A204.1 (cell line): Measurements from ENCODE around the gene SIDT2.

Experiments used
- FAIRE-seq: peaks from 2 replicates; lab custom pipeline; 2012; peaks lifted over from hg19 to GRCh38; lab: Jason Lieb, UNC

The SIDT2 gene

DNA sequence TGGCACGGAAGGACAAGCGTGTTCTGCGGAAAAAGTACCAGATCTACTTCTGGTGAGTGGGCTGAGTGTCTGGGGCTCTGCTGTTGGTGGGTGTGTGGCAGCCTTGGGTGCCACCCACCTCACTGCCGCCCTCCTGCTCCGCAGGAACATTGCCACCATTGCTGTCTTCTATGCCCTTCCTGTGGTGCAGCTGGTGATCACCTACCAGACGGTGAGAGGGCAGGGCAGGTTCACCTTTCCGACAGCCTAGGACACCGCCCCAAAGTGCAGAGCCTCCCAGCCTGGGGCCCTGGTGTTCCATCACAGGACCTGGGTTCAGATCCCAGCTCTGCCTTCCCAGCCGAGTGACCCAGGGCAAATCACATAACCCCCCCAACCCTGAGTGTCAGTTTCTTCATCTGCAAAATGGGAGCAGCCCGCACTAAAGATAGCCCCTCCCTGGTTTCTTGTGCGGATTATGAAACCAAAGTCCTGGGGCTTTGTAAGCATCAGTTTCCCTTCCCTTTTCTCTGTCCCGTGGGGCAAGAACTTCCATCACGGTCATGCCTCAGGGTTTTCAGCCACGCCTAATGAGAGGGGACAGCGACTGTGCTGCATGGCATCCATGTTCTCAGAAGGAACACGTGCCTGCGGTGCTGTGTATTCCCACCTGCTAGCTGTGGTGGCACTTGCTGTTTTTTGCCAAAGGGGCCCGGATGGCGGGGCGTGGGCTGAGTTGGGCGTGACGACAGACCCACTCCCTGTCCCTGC is 10.8 kb downstream of the SIDT2 start:
- FAIRE-seq = no peak

DNA sequence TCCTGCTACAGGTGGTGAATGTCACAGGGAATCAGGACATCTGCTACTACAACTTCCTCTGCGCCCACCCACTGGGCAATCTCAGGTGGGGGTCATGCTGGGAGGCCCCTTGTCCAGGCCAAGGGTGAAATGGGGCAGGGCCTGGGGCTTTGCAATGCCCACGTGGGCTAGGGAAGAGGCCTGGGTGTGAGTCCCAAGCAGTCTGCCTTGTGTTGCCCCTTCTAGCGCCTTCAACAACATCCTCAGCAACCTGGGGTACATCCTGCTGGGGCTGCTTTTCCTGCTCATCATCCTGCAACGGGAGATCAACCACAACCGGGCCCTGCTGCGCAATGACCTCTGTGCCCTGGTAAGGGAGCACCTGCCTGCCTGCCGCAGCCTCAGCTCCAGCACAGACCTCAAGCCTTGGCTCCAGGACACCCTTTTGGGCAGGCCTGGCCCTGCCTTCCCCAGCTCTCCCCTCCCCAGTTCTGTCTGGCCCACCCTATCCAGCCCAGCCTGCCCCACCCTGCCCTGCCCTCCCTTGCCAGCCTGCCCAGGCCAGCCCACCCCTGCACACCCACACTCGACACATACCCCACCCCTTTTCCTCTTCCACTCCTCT is 11.5 kb downstream of the SIDT2 start:
- no peak for FAIRE-seq

DNA sequence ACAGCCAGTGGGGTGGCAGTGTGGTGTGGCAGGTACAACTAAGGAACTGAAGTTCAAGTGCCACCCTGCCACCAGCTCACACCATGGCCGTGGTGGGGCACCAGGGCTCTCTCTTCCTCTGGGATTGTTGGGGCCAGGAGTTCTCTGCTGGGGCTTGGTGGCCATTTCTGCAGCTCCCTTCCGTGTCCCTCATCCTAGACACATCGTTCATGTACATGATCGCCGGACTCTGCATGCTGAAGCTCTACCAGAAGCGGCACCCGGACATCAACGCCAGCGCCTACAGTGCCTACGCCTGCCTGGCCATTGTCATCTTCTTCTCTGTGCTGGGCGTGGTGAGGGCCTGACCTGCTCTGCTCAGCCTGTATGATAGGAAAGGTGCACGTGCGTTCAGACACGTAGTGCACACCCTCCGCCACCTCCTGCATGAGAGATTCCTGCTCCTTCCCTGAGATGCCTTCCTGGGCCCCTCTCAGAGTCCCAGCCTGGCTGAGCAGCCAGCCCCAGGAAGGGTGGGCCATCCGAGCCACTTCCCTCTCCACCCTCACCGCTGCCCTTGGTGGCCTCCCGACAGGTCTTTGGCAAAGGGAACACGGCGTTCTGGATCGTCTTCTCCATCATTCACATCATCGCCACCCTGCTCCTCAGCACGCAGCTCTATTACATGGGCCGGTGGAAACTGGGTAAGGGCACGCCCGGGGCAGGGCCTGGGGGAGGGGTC is 13.3 kb downstream of the SIDT2 start:
- no peak for FAIRE-seq

DNA sequence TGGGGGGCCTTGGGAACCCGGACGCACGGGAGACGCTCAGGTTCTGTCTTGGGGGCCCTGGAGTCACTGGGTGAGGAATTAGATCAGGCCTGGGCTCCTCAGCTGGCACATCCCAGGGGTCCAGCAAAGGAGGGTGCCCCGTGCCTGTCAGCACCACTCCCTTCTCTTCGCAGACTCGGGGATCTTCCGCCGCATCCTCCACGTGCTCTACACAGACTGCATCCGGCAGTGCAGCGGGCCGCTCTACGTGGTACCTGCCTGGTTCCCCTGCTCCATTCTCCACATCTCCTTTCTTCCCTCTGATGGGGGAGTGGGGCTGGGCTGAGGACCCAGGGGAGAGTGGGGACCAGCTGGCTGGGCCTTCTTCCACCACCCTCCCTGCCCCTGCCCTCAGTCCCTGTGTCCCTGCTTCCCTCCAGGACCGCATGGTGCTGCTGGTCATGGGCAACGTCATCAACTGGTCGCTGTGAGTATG is 13.9 kb downstream of the SIDT2 start:
- no peak for FAIRE-seq

DNA sequence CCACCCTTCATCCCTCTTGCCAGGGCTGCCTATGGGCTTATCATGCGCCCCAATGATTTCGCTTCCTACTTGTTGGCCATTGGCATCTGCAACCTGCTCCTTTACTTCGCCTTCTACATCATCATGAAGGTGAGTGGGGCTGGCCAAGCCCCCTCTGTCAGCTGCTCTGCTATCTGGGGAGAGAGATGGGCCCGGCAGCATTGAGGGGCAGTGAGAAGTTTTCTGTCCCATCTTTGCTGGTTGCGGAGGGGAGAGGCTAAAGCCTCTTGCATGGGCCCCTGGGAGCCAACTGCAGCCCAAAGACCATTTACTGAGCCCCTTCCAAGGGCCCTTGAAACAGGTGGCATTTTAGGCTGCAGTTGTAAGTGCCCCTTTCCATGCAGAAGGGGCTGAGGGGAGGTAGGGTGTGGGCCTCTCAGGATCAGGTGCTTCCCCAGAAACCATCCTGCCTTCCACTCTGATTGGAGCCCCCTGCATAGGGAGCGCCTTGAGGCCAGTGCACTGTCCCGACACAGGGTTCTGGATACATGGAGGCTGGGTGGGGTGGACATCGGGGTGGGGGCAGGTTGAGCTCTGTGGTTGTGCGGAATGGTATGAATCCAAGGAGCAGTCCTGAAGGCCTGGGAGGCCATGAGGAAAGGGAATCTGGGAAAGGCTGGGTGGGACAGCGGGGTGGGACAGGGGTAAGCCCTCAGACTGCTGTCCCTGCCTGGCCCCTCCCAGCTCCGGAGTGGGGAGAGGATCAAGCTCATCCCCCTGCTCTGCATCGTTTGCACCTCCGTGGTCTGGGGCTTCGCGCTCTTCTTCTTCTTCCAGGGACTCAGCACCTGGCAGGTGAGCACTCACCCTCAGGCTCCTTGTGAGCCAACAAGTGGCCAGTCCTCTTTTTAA is 14.8 kb downstream of the SIDT2 start:
- no peak for FAIRE-seq

DNA sequence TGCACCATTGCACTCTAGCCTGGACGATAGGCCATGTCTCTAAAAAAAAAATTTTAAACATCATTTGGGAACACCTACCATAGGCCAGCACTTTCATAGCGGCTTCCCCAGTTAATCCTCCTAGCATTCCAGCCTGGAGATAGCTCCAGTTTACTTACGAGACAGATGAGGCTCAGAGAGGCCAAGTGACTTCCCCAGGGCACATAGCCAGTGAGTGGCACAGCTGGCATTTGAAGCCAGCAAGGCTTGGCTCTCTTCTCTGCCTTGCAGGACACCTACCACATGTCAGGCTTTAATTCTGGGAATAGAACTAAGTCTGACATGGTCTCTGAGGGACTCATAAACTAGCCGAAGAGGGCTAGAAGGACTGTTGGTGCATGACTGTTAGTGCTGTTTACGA is 15.7 kb downstream of the SIDT2 start:
- FAIRE-seq = no peak

DNA sequence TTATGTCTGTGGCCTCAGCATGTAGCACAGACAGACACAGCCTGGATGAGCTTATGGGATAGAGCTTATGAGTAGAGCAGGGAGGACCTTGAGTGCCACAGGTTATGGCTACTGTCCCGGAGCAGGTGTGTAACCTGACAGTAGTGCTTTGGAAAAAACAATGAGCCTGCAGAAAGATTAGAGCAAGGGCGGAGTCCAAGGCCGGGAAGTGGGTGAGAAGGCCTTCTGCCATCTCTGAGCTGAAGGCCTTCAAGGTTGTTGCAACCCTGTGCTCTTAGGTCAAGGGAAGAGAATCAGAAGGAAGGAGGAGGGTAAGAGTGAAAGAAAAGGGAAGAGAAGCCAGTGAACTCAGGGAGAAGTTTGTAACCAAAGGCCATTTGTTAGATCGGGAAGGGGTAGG is 16.7 kb downstream of the SIDT2 start:
- no peak for FAIRE-seq

DNA sequence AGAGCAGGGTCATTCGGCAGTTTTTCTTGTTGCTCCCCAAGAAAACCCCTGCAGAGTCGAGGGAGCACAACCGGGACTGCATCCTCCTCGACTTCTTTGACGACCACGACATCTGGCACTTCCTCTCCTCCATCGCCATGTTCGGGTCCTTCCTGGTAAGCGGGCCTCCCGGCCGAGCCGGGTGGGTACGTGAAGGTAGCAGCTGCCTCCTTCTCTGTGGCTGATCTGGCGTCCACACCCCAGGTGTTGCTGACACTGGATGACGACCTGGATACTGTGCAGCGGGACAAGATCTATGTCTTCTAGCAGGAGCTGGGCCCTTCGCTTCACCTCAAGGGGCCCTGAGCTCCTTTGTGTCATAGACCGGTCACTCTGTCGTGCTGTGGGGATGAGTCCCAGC is 17.2 kb downstream of the SIDT2 start:
- no peak for FAIRE-seq

DNA sequence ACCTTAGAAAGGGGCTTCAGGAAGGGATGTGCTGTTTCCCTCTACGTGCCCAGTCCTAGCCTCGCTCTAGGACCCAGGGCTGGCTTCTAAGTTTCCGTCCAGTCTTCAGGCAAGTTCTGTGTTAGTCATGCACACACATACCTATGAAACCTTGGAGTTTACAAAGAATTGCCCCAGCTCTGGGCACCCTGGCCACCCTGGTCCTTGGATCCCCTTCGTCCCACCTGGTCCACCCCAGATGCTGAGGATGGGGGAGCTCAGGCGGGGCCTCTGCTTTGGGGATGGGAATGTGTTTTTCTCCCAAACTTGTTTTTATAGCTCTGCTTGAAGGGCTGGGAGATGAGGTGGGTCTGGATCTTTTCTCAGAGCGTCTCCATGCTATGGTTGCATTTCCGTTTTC is 18.5 kb downstream of the SIDT2 start:
- no peak for FAIRE-seq

DNA sequence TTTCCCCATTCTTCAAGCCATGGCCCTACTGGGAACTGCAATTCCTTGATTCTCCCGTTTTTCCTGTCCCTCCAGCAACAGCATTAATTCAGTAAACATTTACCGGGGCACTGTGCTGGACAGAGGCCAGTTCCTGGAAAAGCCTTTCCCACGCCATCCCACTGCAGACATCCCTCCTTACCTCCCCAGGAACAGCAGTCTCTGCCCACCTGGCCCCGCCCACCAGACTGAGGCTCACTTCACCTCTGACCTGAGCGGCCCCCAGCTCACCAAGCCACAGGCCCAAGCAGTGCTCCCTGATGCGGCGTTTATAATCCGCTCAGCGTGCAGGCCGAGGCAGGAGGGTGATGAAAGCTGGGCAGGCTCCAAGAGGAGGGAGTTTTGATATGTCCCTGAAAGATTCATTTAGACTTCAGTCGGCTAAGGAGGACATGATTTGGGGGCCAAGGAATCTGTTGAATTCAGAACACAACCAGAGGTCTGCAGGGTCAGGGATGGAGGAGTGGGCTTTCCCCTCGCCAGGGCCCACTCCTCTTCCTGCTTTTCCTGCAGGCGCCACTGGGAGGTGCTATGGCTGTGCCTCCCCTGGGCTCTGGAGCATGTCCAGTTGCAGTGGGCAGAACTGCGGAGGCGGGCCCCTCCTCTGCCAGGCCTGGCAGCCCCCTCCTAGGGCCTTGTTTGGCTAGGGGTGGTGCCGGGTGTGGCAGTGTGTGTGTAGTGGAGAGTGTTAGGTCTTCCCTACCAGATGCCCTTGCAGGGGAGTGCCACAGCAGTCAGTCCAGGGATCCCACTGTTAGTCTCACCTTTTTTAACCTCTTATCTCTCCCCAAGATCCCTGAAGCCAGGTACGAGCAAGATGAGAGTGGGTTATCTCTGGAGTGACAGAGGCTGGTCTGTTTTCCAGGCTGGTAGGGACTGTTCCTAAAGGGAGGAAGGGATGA is 19.2 kb downstream of the SIDT2 start:
- FAIRE-seq = no peak

DNA sequence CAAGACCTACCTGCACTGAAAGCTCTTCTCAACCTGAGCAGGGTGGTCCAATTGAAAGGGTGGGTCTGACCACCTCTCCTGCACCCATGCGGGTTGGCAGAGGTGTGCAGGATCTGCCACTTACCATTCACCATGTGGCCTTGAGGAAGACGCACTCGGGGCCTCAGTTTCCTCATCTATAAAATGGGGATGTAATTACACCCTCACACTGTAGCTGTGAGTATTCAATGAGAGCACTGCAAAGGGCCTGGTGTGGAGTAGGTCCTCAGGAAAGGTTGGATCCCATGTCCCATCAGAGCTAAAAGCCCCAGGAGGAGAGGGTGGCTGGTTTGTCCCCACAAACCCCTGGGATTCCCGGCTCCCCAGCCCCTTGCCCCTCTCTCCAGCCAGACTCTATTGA is 20.1 kb downstream of the SIDT2 start:
- FAIRE-seq = no peak

DNA sequence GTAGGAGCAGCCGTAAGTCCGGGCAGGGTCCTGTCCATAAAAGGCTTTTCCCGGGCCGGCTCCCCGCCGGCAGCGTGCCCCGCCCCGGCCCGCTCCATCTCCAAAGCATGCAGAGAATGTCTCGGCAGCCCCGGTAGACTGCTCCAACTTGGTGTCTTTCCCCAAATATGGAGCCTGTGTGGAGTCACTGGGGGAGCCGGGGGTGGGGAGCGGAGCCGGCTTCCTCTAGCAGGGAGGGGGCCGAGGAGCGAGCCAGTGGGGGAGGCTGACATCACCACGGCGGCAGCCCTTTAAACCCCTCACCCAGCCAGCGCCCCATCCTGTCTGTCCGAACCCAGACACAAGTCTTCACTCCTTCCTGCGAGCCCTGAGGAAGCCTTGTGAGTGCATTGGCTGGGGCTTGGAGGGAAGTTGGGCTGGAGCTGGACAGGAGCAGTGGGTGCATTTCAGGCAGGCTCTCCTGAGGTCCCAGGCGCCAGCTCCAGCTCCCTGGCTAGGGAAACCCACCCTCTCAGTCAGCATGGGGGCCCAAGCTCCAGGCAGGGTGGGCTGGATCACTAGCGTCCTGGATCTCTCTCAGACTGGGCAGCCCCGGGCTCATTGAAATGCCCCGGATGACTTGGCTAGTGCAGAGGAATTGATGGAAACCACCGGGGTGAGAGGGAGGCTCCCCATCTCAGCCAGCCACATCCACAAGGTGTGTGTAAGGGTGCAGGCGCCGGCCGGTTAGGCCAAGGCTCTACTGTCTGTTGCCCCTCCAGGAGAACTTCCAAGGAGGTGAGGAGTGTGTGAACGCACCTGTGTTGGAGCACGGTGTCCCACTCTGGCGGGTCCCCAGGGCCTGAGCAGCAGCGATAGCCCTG is 20.7 kb downstream of the SIDT2 start, which contains the start of gene TAGLN:
Gene TAGLN (plus strand): TSS at position 318 of the 863 bp plus-strand sequence. CDS start 3,644 bp downstream, outside the sequence.
- FAIRE-seq = no peak

DNA sequence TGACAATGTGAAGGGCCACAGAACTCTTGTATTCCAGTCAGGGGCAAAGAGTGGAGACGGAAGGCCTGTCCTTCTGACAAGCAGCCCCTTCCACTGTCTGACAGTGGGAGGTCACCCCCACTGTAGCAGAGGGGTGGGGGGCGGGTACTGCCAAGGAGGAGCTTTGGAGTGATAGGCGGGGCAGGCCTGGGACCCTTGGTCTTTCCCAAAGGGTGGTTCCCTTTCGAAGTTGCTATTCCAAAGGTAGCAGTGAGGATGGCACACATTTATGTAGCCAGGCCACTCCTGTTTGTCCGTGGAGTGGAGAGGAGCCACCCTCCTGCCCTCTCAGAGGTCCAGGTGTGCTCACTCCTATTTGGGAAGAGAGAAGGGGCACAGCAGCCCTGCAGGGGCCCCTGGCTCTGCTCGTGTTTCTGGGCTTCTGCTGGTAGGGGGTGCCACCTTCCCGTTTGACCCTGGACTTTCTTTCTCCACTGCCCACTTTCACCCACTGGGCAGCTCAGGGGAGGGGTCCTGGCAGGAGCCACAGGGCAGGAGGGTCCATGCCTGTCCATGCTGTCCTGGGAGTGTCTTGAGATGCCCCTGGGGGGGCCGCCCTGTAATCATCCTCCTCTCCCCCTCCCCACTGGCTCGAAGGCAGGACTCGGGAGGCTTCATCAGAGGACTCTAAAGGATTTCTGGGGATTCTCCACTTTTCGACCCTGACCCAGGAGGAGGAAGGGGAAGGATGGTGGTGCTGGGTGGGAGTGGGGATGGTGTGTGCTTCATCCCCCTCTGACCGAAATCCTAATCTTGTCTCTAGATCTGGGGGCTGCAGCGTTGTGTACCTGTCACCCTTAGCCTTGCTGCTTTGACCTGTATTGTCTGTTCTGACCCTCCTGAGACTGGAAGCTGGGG is 21.6 kb downstream of the SIDT2 start:
- no peak for FAIRE-seq

DNA sequence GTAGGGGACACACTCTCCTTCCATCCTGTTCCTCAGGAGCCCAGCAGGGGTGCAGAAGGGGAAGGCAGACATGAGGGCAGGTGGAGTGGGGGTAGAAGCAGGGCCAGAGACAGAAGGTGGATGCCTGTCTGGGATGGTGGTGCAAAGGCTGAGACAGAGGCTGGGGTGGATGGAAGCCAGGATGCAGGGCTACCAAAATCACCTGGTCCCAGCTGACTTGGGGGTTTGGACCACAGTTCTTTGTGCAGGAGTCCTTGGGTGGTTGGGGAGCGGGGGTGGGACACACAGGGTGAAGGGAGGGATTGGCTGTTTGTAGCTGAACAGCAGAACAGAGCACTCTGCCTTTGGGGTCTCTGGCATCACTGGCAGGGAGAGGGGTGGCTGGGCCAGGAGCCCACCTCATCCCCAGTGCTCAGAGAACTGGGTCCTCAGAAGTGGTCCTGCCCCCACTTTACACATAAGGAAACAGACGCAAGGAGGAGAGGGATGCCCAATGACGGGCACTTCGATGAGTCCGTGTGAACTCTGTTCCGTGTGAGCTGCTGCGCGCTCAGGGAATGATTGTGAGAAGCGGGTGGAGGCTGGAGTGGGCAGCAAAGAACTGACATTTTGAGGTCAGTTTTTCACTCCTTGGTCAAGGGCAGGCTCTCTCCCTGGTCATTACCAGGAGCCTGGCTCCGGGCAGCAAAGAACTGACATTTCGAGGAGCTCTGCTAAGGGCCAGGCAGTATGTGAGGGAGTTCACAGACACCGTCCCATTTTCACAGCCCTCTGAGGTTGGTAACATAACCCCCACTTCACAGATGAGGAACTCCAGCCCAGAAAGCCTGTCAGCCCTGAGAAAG is 22.5 kb downstream of the SIDT2 start:
- FAIRE-seq = no peak

DNA sequence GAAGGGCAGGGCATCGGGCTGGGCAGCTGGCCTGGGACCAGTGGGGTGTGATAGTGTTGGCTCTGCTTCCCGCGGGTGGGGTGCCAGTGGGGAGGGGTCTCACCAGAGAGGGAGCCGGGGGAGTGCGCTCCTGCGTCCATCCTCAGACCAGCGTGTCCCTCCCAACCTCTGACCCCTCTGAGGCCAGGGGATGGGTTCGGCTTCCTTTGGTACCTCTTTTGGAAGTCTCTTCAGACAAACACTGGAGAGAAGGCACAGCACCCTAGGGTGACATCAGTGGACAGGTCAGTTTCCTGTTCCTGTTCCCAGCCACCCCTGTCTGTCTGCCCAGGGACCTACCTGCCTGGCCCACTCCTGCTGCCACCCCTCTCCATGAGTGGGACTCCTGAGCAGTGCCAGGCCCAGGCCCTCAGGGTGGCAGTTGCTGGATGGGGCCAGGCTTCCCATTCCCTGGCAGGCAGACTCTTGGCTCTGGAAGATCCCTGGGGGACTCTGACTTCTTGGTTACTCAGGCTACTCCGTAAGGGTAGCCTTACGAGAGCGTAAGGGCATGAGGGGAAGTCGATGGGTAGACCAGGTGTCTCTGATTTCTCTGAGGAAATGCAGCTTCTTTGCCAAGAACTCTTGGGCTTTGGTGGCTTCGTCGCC is 23.2 kb downstream of the SIDT2 start:
- no peak for FAIRE-seq

DNA sequence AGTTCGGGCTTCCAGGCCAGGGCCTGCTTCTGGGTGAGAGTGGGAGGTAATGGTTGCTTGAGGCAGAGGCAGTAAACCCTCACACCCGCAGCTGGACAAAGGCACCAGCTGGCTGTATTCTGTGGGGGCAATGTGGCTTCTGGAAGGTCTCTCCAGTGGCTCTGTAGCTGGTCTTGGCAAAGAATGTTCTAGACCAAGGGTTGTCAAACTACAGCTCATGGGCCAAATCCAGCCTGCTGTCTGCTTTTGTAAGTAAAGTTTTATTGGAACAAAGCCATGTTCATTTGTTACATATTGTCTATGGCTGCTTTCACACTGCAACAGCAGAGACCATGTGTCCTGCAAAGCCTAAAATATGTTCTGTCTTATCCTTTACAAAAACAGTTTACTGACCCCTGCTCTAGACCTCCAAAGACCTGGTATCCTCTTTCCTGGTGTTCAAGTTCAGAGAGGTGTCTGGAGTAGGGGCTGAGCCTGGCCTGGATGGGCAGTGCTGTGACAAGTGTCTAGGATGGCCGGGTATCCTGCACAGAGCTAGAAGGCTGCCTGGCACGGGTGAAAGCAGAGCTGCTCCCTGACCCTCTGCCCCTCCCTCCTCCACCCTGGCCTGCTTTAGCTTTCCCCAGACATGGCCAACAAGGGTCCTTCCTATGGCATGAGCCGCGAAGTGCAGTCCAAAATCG is 24.0 kb downstream of the SIDT2 start:
- FAIRE-seq = no peak

DNA sequence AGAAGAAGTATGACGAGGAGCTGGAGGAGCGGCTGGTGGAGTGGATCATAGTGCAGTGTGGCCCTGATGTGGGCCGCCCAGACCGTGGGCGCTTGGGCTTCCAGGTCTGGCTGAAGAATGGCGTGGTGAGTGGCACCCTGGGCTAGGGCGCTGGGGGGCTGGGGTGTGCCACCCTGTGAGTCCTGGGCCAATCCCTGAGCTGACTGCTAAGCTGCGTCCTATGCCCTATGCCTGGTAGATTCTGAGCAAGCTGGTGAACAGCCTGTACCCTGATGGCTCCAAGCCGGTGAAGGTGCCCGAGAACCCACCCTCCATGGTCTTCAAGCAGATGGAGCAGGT is 24.5 kb downstream of the SIDT2 start:
- no peak for FAIRE-seq
